WTC11 (cell line): ENCODE results near the gene GLOD5. TPM values are rescaled to one million over a fixed set of nuclear protein-coding genes. Genes with fewer than 3 reads are reported as not detected.

Experiments
- ATAC-seq: fragments of 200-7000 bp; cut with Tn5 transposase; 2 replicates; pipeline ENCODE4 v1.10.0; 2021; ENCODE audit warnings: mild to moderate bottlenecking, moderate library complexity
- CTCF ChIA-PET: fragments of 300-600 bp; sonication (Branson Sonifier 250); formaldehyde crosslinking; loops from one replicate; lab custom pipeline; 2021; ENCODE audit warnings: antibody characterized with exemption; lab: Charles Lee
- POLR2A ChIA-PET: fragments of 350-600 bp; sonication (Branson Sonifier 250); formaldehyde crosslinking; loops from one replicate; lab custom pipeline; 2021; ENCODE audit warnings: antibody characterized with exemption; lab: Charles Lee
- DNase-seq: peaks from one replicate; pipeline ENCODE4 v3.0.0; 2021; ENCODE audit warnings: low spot score
- H3K27ac Mint-ChIP-seq: 2 replicates; pipeline ENCODE4 v1.8.0; 2021; ENCODE audit warnings: mixed read lengths
- H3K27me3 Mint-ChIP-seq: 2 replicates; pipeline ENCODE4 v1.8.0; 2021; ENCODE audit warnings: low read depth, mild to moderate bottlenecking, moderate library complexity, mixed read lengths
- H3K36me3 Mint-ChIP-seq: 2 replicates; pipeline ENCODE4 v1.8.0; 2021; ENCODE audit warnings: mixed read lengths
- H3K4me1 Mint-ChIP-seq: 2 replicates; pipeline ENCODE4 v1.8.0; 2022; ENCODE audit warnings: mixed read lengths
- H3K4me3 Mint-ChIP-seq: 2 replicates; pipeline ENCODE4 v1.8.0; 2021; ENCODE audit warnings: mild to moderate bottlenecking, moderate library complexity, mixed read lengths
- H3K9me3 Mint-ChIP-seq: 2 replicates; pipeline ENCODE4 v1.8.0; 2021; ENCODE audit warnings: mixed read lengths
- ATF1 ChIP-seq: sonication (generic); formaldehyde crosslinking; IDR thresholded peaks from 2 replicates; pipeline ENCODE4 v1.8.1; 2023; ENCODE audit warnings: mild to moderate bottlenecking, moderate library complexity, missing genetic modification reagents
- CREM ChIP-seq: sonication (generic); formaldehyde crosslinking; IDR thresholded peaks from 2 replicates; pipeline ENCODE4 v1.8.1; 2022; ENCODE audit warnings: mild to moderate bottlenecking, missing genetic modification reagents, moderate library complexity
- E2F1 ChIP-seq: sonication (generic); formaldehyde crosslinking; IDR thresholded peaks from 2 replicates; pipeline ENCODE4 v1.8.0; 2022; ENCODE audit warnings: mild to moderate bottlenecking, missing genetic modification reagents
- FOXP1 ChIP-seq: sonication (generic); formaldehyde crosslinking; IDR thresholded peaks from 2 replicates; pipeline ENCODE4 v1.8.0; 2022; ENCODE audit warnings: missing genetic modification reagents, mild to moderate bottlenecking, moderate library complexity, borderline replicate concordance
- GRHL2 ChIP-seq: fragments of 250-450 bp; sonication (Bioruptor Pico); IDR thresholded peaks from 2 replicates; pipeline ENCODE4 v1.8.0; 2022; ENCODE audit warnings: mild to moderate bottlenecking, moderate library complexity; ENCODE audit not compliant: insufficient replicate concordance, severe bottlenecking
- IRF1 ChIP-seq: sonication (generic); formaldehyde crosslinking; IDR thresholded peaks from 2 replicates; pipeline ENCODE4 v1.8.0; 2023; ENCODE audit warnings: missing genetic modification reagents
- NFATC4 ChIP-seq: fragments of 250-450 bp; sonication (Bioruptor Pico); IDR thresholded peaks from 2 replicates; pipeline ENCODE4 v1.9.0; 2021; ENCODE audit warnings: mild to moderate bottlenecking
- NR2C2 ChIP-seq: sonication (generic); formaldehyde crosslinking; IDR thresholded peaks from 2 replicates; pipeline ENCODE4 v1.8.0; 2022; ENCODE audit warnings: mild to moderate bottlenecking, missing genetic modification reagents
- NR3C1 ChIP-seq: sonication (generic); formaldehyde crosslinking; conservative IDR thresholded peaks from 2 replicates; pipeline ENCODE4 v1.8.1; 2023; ENCODE audit warnings: low read depth, mild to moderate bottlenecking, missing genetic modification reagents
- OVOL2 ChIP-seq: fragments of 250-450 bp; sonication (Bioruptor Pico); IDR thresholded peaks from 2 replicates; pipeline ENCODE4 v1.9.0; 2021; ENCODE audit warnings: mild to moderate bottlenecking, borderline replicate concordance
- TEAD1 ChIP-seq: sonication (generic); formaldehyde crosslinking; IDR thresholded peaks from 2 replicates; pipeline ENCODE4 v1.8.0; 2022; ENCODE audit warnings: mild to moderate bottlenecking, missing genetic modification reagents
- TP53 ChIP-seq: sonication (generic); formaldehyde crosslinking; IDR thresholded peaks from 2 replicates; pipeline ENCODE4 v1.8.1; 2023; ENCODE audit warnings: mild to moderate bottlenecking, missing genetic modification reagents
- USF1 ChIP-seq: sonication (generic); formaldehyde crosslinking; IDR thresholded peaks from 2 replicates; pipeline ENCODE4 v1.8.0; 2022; ENCODE audit warnings: mild to moderate bottlenecking, missing genetic modification reagents
- ZNF121 ChIP-seq: sonication (generic); formaldehyde crosslinking; IDR thresholded peaks from 2 replicates; pipeline ENCODE4 v1.8.0; 2023; ENCODE audit warnings: missing genetic modification reagents
- ZNF396 ChIP-seq: fragments of 250-450 bp; sonication (Bioruptor Pico); IDR thresholded peaks from 2 replicates; pipeline ENCODE4 v1.8.0; 2021; ENCODE audit warnings: mild to moderate bottlenecking, moderate library complexity, borderline replicate concordance
- total RNA-seq: library from RNA; stranded (reverse); gene quantifications from 3 replicates; pipeline ENCODE4 v1.2.3, GENCODE V29; 2021
- TF ChIP-seq, protein P1 (sequence below): sonication (generic); formaldehyde crosslinking; IDR thresholded peaks from 2 replicates; pipeline ENCODE4 v1.8.1; 2023; ENCODE audit warnings: mild to moderate bottlenecking, missing genetic modification reagents, moderate library complexity
- TF ChIP-seq, protein P2 (sequence below): fragments of 250-450 bp; sonication (Bioruptor Pico); IDR thresholded peaks from 2 replicates; pipeline ENCODE4 v1.8.0; 2021; ENCODE audit warnings: mild to moderate bottlenecking
- TF ChIP-seq, protein P3 (sequence below): sonication (generic); formaldehyde crosslinking; IDR thresholded peaks from 2 replicates; pipeline ENCODE4 v1.8.0; 2022; ENCODE audit warnings: mild to moderate bottlenecking, missing genetic modification reagents
- TF ChIP-seq, protein P4 (sequence below): fragments of 250-450 bp; sonication (Bioruptor Pico); conservative IDR thresholded peaks from 2 replicates; pipeline ENCODE4 v1.9.0; 2021; ENCODE audit warnings: mild to moderate bottlenecking
- TF ChIP-seq, protein P5 (sequence below): sonication (generic); formaldehyde crosslinking; IDR thresholded peaks from 2 replicates; pipeline ENCODE4 v1.8.1; 2022; ENCODE audit warnings: mild to moderate bottlenecking, missing genetic modification reagents, moderate library complexity, borderline replicate concordance

Gene GLOD5
- total RNA-seq, 1 experiment from 2014 or later, result not detected

GRCh38 chrX:48781705-48782104, 20.2 kb downstream of the GLOD5 start (continued):
- TF ChIP-seq IRF1 (CRISPR knock-in tag) (no peak), USF1 (no peak), OVOL2 (no peak), TP53 (CRISPR knock-in tag) (no peak), NR3C1 (CRISPR knock-in tag) (no peak), ZNF121 (CRISPR knock-in tag) (no peak)
- TF ChIP-seq, protein P1, sequence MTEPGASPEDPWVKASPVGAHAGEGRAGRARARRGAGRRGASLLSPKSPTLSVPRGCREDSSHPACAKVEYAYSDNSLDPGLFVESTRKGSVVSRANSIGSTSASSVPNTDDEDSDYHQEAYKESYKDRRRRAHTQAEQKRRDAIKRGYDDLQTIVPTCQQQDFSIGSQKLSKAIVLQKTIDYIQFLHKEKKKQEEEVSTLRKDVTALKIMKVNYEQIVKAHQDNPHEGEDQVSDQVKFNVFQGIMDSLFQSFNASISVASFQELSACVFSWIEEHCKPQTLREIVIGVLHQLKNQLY (CRISPR knock-in tag), result no peak
- TF ChIP-seq, protein P2, sequence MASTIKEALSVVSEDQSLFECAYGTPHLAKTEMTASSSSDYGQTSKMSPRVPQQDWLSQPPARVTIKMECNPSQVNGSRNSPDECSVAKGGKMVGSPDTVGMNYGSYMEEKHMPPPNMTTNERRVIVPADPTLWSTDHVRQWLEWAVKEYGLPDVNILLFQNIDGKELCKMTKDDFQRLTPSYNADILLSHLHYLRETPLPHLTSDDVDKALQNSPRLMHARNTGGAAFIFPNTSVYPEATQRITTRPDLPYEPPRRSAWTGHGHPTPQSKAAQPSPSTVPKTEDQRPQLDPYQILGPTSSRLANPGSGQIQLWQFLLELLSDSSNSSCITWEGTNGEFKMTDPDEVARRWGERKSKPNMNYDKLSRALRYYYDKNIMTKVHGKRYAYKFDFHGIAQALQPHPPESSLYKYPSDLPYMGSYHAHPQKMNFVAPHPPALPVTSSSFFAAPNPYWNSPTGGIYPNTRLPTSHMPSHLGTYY (CRISPR knock-in tag), result no peak

DNA sequence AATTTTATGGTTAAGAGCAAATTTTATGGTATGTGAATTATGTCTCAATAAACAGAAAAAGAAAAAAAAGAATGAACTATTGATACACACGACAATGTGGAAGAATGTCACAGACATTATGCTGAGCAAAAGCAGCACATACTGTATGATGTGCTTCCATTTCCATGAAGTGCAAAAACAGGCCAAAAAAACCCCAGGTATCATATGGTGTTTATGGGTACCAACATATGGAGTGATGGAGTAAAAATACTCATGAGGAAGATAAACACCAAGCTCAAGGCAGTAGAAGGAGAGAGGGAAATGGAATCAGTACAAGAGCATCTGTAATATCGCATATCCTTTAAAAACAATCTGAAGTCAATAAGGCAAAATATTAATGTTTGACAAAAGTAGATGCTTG, 20.7 kb downstream of the GLOD5 start:
- H3K36me3 Mint-ChIP-seq, result no peaks in the 10 kb centered on the region
- DNase-seq, result no peak
- no peak overlapping the region for H3K27ac Mint-ChIP-seq
- no peak overlapping the region for H3K4me3 Mint-ChIP-seq
- no peak for ATAC-seq
- no peaks in the 10 kb centered on the region for H3K4me1 Mint-ChIP-seq
- H3K9me3 Mint-ChIP-seq, result no peaks in the 10 kb centered on the region
- POLR2A ChIA-PET, result no interaction called here
- TF ChIP-seq TP53 (CRISPR knock-in tag), result no peak
- TF ChIP-seq, protein P2 (CRISPR knock-in tag), result no peak
- TF ChIP-seq E2F1 (CRISPR knock-in tag), result no peak
- no peak for TF ChIP-seq NFATC4
- TF ChIP-seq, protein P3, sequence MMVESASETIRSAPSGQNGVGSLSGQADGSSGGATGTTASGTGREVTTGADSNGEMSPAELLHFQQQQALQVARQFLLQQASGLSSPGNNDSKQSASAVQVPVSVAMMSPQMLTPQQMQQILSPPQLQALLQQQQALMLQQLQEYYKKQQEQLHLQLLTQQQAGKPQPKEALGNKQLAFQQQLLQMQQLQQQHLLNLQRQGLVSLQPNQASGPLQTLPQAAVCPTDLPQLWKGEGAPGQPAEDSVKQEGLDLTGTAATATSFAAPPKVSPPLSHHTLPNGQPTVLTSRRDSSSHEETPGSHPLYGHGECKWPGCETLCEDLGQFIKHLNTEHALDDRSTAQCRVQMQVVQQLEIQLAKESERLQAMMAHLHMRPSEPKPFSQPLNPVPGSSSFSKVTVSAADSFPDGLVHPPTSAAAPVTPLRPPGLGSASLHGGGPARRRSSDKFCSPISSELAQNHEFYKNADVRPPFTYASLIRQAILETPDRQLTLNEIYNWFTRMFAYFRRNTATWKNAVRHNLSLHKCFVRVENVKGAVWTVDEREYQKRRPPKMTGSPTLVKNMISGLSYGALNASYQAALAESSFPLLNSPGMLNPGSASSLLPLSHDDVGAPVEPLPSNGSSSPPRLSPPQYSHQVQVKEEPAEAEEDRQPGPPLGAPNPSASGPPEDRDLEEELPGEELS (CRISPR knock-in tag), result no peak
- TF ChIP-seq, protein P4, sequence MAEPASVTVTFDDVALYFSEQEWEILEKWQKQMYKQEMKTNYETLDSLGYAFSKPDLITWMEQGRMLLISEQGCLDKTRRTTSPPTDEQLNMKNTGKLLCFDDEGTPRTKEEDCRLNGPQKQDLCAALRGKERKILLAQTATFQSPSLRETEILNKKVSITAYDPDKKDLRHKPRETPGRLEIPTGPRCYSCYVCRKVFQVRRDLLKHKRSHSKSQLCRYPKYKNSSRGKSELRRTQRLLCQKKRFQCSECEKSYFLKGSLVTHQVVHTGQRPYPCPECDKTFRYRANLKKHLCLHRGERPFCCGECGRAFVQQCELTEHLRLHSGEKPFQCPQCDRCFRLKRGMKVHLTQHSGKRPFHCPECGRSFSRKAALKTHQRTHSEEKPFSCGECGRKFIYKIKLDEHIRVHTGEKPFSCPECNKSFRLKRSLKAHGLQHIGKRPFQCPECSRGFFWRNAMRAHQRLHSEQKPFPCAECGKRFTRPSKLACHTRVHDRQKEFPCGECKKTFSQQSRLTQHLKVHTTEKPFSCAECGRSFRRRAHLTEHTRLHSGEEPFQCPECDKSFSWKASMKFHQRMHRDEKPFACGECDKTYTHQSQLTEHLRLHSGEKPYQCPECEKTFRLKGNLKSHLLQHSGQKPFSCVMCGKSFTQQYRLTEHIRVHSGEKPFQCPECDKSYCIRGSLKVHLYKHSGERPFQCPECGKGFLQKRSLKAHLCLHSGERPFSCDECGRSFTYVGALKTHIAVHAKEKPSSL (CRISPR knock-in tag), result no peak
- no peak for TF ChIP-seq ZNF396 (CRISPR knock-in tag)
- TF ChIP-seq ATF1 (CRISPR knock-in tag), result no peak
- no peak for TF ChIP-seq NR2C2
- TF ChIP-seq FOXP1 (CRISPR knock-in tag), result no peak
- TF ChIP-seq, protein P5, sequence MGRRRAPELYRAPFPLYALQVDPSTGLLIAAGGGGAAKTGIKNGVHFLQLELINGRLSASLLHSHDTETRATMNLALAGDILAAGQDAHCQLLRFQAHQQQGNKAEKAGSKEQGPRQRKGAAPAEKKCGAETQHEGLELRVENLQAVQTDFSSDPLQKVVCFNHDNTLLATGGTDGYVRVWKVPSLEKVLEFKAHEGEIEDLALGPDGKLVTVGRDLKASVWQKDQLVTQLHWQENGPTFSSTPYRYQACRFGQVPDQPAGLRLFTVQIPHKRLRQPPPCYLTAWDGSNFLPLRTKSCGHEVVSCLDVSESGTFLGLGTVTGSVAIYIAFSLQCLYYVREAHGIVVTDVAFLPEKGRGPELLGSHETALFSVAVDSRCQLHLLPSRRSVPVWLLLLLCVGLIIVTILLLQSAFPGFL (CRISPR knock-in tag), result no peak
- no peak for TF ChIP-seq TEAD1
- no peak for TF ChIP-seq GRHL2 (CRISPR knock-in tag)
- no peak for TF ChIP-seq CREM
- TF ChIP-seq, all 79 proteins: peak for 0
- peaks cover 9% of the 10 kb centered on the region for H3K27me3 Mint-ChIP-seq
- CTCF ChIA-PET, result no interaction called here
